GM12878 (cell line): ENCODE results near the gene ARHGAP44. TPM values are rescaled to one million over a fixed set of nuclear protein-coding genes. Genes with fewer than 3 reads are reported as not detected.

Experiments
- ATAC-seq: fragments of 200-7000 bp; cut with Tn5 transposase; 3 replicates; pipeline ENCODE4 v1.9.1; 2020; ENCODE audit warnings: mild to moderate bottlenecking, moderate library complexity
- BruUV-seq: library from RNA; stranded (reverse); fragments of 400-500 nt; replicated peaks from 2 replicates; lab custom pipeline; 2021; lab: Mats Ljungman, UMichigan
- CTCF ChIA-PET: fragments of 300-600 bp; sonication (Branson Sonifier 250); formaldehyde crosslinking; extraction: SDS; loops from one replicate; lab custom pipeline; 2021; ENCODE audit warnings: inconsistent platforms; lab: Yijun Ruan, JAX
- POLR2A ChIA-PET: fragments of 350-600 bp; formaldehyde crosslinking; extraction: SDS; loops from one replicate; lab custom pipeline; 2021; ENCODE audit warnings: inconsistent platforms; lab: Charles Lee
- RAD21 ChIA-PET: fragments of 300-600 bp; sonication (Branson Sonifier 250); formaldehyde crosslinking; loops from one replicate; lab custom pipeline; 2023; ENCODE audit warnings: antibody characterized with exemption; ENCODE audit not compliant: unreplicated experiment; lab: Charles Lee
- SMC1A ChIA-PET: fragments of 300-600 bp; sonication (Branson Sonifier 250); formaldehyde crosslinking; loops from one replicate; lab custom pipeline; 2023; ENCODE audit not compliant: unreplicated experiment, uncharacterized antibody; lab: Charles Lee
- DNase-seq: peaks from one replicate; pipeline ENCODE4 v3.0.0-alpha.2; 2011; ENCODE audit warnings: low read depth, low spot score
- FAIRE-seq: peaks from 3 replicates; lab custom pipeline; 2011; peaks lifted over from hg19 to GRCh38; lab: Jason Lieb, UNC
- H2AFZ ChIP-seq: 2 replicates; pipeline ENCODE4 v1.6.0; 2011; ENCODE audit warnings: low read depth, low read length, control low read depth; ENCODE audit not compliant: control insufficient read depth
- H3K27ac ChIP-seq: 2 replicates; pipeline ENCODE4 v1.5.1; 2011; ENCODE audit warnings: control low read depth; ENCODE audit not compliant: control insufficient read depth, insufficient read depth
- H3K27me3 ChIP-seq, 2 experiments: replicated peaks in 1 of 2; 2 replicates each; pipeline versions ENCODE4 v1.6.0 to v1.6.1; 2011; ENCODE audit warnings: low read length in 1 of 2; ENCODE audit not compliant: control insufficient read depth in 2 of 2, insufficient read depth in 2 of 2
- H3K36me3 ChIP-seq, 2 experiments: 2 replicates each; pipeline ENCODE4 v1.5.1; 2011; ENCODE audit warnings: low read length in 1 of 2; ENCODE audit not compliant: control insufficient read depth in 2 of 2, insufficient read depth in 2 of 2
- H3K4me1 ChIP-seq: 2 replicates; pipeline ENCODE4 v1.6.1; 2011; ENCODE audit warnings: mild to moderate bottlenecking, low read length, moderate library complexity, mixed read lengths; ENCODE audit not compliant: control insufficient read depth, insufficient read depth
- H3K4me2 ChIP-seq: 2 replicates; pipeline ENCODE4 v1.6.0; 2011; ENCODE audit warnings: control low read depth; ENCODE audit not compliant: control insufficient read depth, insufficient read depth
- H3K4me3 ChIP-seq: fragments of 200-600 bp; sonication (generic); 2 replicates; pipeline ENCODE4 v1.5.1; 2016
- H3K79me2 ChIP-seq: 2 replicates; pipeline ENCODE4 v1.6.0; 2011; ENCODE audit warnings: low read length; ENCODE audit not compliant: control insufficient read depth, insufficient read depth
- H3K9ac ChIP-seq: 2 replicates; pipeline ENCODE4 v1.8.0; 2011; ENCODE audit warnings: low read length, control low read depth, mixed read lengths; ENCODE audit not compliant: control insufficient read depth, insufficient read depth
- H3K9me3 ChIP-seq: replicated peaks from 3 replicates; pipeline ENCODE4 v1.5.1; 2011; ENCODE audit warnings: mild to moderate bottlenecking, low read length; ENCODE audit not compliant: control insufficient read depth, insufficient read depth
- H4K20me1 ChIP-seq: 2 replicates; pipeline ENCODE4 v1.6.0; 2011; ENCODE audit not compliant: control insufficient read depth, insufficient read depth
- ATF3 ChIP-seq: IDR thresholded peaks from 2 replicates; pipeline ENCODE4 v1.6.1; 2011; ENCODE audit warnings: low read depth, mild to moderate bottlenecking, low read length, moderate library complexity, borderline replicate concordance; ENCODE audit errors: extremely low read depth
- BCL11A ChIP-seq: IDR thresholded peaks from 2 replicates; pipeline ENCODE4 v1.6.1; 2011; ENCODE audit warnings: low read depth, low read length
- CEBPB ChIP-seq, 2 experiments: fragments of 150-350 bp in 1 of 2; IDR thresholded peaks; 2 replicates each; pipeline ENCODE4 v1.6.1; 2012 to 2014; ENCODE audit warnings: low read depth in 2 of 2, low read length in 2 of 2, borderline replicate concordance in 1 of 2, inconsistent platforms in 1 of 2
- CHD4 ChIP-seq: fragments of 200-600 bp; sonication (generic); IDR thresholded peaks from 2 replicates; pipeline ENCODE4 v1.6.1; 2016; ENCODE audit warnings: mild to moderate bottlenecking
- E2F4 ChIP-seq: IDR thresholded peaks from 2 replicates; pipeline ENCODE4 v1.6.1; 2012; ENCODE audit warnings: low read depth, low read length, improper control_type of control experiment
- EGR1 ChIP-seq, 2 experiments: IDR thresholded peaks; 1 replicate in 1 of 2; 2 replicates in 1 of 2; pipeline ENCODE4 v1.6.1; 2011 to 2012; ENCODE audit warnings: low read depth in 2 of 2, low read length in 2 of 2, borderline replicate concordance in 1 of 2, mild to moderate bottlenecking in 1 of 2, moderate library complexity in 1 of 2
- FOXM1 ChIP-seq: IDR thresholded peaks from 2 replicates; pipeline ENCODE4 v1.6.1; 2012; ENCODE audit warnings: low read depth, mild to moderate bottlenecking, inconsistent platforms, low read length, moderate library complexity
- HCFC1 ChIP-seq: fragments of 150-350 bp; IDR thresholded peaks from 2 replicates; pipeline ENCODE4 v1.6.1; 2014; ENCODE audit warnings: low read length
- HDAC6 ChIP-seq: fragments of 200-600 bp; sonication (generic); IDR thresholded peaks from one replicate; pipeline ENCODE4 v1.8.0; 2017; ENCODE audit warnings: antibody characterized with exemption; ENCODE audit not compliant: unreplicated experiment
- LARP7 ChIP-seq: fragments of 450-650 bp; IDR thresholded peaks from 2 replicates; pipeline ENCODE4 v1.6.1; 2017; ENCODE audit warnings: mild to moderate bottlenecking
- MAX ChIP-seq: IDR thresholded peaks from 2 replicates; pipeline ENCODE4 v1.6.1; 2012; ENCODE audit warnings: low read depth, low read length, improper control_type of control experiment
- MYC ChIP-seq: IDR thresholded peaks from 2 replicates; pipeline ENCODE4 v1.6.1; 2011; ENCODE audit warnings: mild to moderate bottlenecking, low read length, moderate library complexity, inconsistent platforms; ENCODE audit not compliant: insufficient read depth, insufficient replicate concordance, insufficient read length, severe bottlenecking
- NR2C1 ChIP-seq: fragments of 450-650 bp; IDR thresholded peaks from 2 replicates; pipeline ENCODE4 v1.6.1; 2017; ENCODE audit warnings: antibody characterized with exemption, mild to moderate bottlenecking, moderate library complexity
- NRF1 ChIP-seq: conservative IDR thresholded peaks from 2 replicates; pipeline ENCODE4 v1.6.1; 2011; ENCODE audit warnings: mild to moderate bottlenecking, low read depth, low read length, improper control_type of control experiment
- POLR2AphosphoS2 ChIP-seq: IDR thresholded peaks from 2 replicates; pipeline ENCODE4 v1.6.1; 2011; ENCODE audit warnings: low read depth, mild to moderate bottlenecking, low read length, improper control_type of control experiment, moderate library complexity
- SIX5 ChIP-seq: IDR thresholded peaks from 2 replicates; pipeline ENCODE4 v1.6.1; 2011; ENCODE audit warnings: mild to moderate bottlenecking, low read depth, low read length, moderate library complexity; ENCODE audit not compliant: severe bottlenecking
- SREBF1 ChIP-seq: IDR thresholded peaks from 2 replicates; pipeline ENCODE4 v1.6.1; 2012; ENCODE audit warnings: mild to moderate bottlenecking, low read length
- SUZ12 ChIP-seq: fragments of 200-600 bp; sonication (generic); IDR thresholded peaks from one replicate; pipeline ENCODE4 v1.6.1; 2018; ENCODE audit warnings: antibody characterized with exemption, mild to moderate bottlenecking; ENCODE audit not compliant: unreplicated experiment
- ZBTB4 ChIP-seq: fragments of 450-650 bp; formaldehyde crosslinking; IDR thresholded peaks from 2 replicates; pipeline ENCODE4 v1.4.0; 2022; ENCODE audit warnings: mild to moderate bottlenecking, moderate library complexity
- ZNF217 ChIP-seq: fragments of 450-650 bp; IDR thresholded peaks from 2 replicates; pipeline ENCODE4 v1.6.1; 2017; ENCODE audit warnings: antibody characterized with exemption, mild to moderate bottlenecking
- ZNF274 ChIP-seq: IDR thresholded peaks from one replicate; pipeline ENCODE4 v1.8.0; 2011; ENCODE audit not compliant: insufficient read length, insufficient read depth
- WGBS: methylation state at CpG from one replicate; pipeline ENCODE4 v1.1.6; 2016; ENCODE audit warnings: low lambda C conversion rate; ENCODE audit not compliant: insufficient replicate concordance, insufficient coverage; ENCODE audit errors: missing lambda C conversion rate; 5-methylcytosine and 5-hydroxymethylcytosine counted together
- in situ Hi-C: fragments of 300-500 bp; cut with MboI; formaldehyde crosslinking; loops from 9 replicates; pipeline ENCODE4 v1.14.3; 2018; ENCODE audit warnings: mixed read lengths
- intact Hi-C: fragments of 100-400 bp; cut with micrococcal nuclease; formaldehyde crosslinking; loops from one replicate; pipeline ENCODE4 v1.14.2; 2022; ENCODE audit not compliant: unreplicated experiment
- polyA plus RNA-seq, 11 experiments: library from polyadenylated mRNA; depleted of rRNA in 4 of 11; unstranded in 6 of 11; stranded (reverse) in 5 of 11; fragments of >200 nt; fragmentation: Nextera tagmentation in 4 of 11; fragmentation: Illumina TruSeq in 1 of 11; extraction: Ambion mirVana in 4 of 11; extraction: Trizol in 1 of 11; gene quantifications; 1 replicate in 1 of 11; 2 replicates in 10 of 11; pipeline versions ENCODE4 v1.2.1 to v1.2.3, GENCODE V29; 2011 to 2016; ENCODE audit warnings: inconsistent platforms in 2 of 11, missing spikeins in 2 of 11, low read depth in 1 of 11
- total RNA-seq, 4 experiments: library from RNA; depleted of rRNA in 3 of 4; stranded (reverse); fragments of >200 nt in 3 of 4; fragmentation: Illumina TruSeq in 1 of 4; extraction: Trizol in 1 of 4; gene quantifications; 2 replicates each; pipeline versions ENCODE4 v1.2.1 to v1.2.3, GENCODE V29; 2013 to 2021

ARHGAP44 gene
- total and polyA plus RNA-seq, 10 of the 15 experiments (the other 5 are each of a cell fraction or from before 2014, with no cell fraction given) = 0.11 to 1.2 (median 0.48) TPM

- ChIA-PET POLR2A (no interaction called here), RAD21 (no interaction called here), SMC1A (no interaction called here), CTCF (interaction anchor here (0.7 kb wide), 1 partner anchor 47 kb away, joined by 3 read pairs; no protein-coding TSS in a partner anchor)
- Histone ChIP-seq H3K9ac (no peak overlapping the region), H3K27me3 (peaks cover 0 to 3% of the 10 kb centered on the region in 2 experiments; a peak in 1 of 4 replicates), H3K36me3 (no peaks in the 10 kb centered on the region), H2AFZ (peak overlapping the region; percentile 80), H3K4me1 (0 out of 2 replicates have a peak, but pooled peaks cover 4% of the 10 kb centered on the region), H3K4me2 (peak overlapping the region; percentile 28; the same call in 1 of the 2 replicates), H3K4me3 (peak overlapping the region; percentile 77), H3K79me2 (no peaks in the 10 kb centered on the region; the same call in 1 of the 2 replicates), H3K9me3 (no peaks in the 10 kb centered on the region), H3K27ac (no peak overlapping the region; the same call in 1 of the 2 replicates), H4K20me1 (no peaks in the 10 kb centered on the region)
- ATAC-seq = peak; percentile 98; the same call in 2 of the 3 replicates
- intact Hi-C loops (no loop called here), in situ Hi-C loops (no loop called here)
- WGBS = under 1% methylated on average over 16 of the region's 16 CpGs
- BruUV-seq = no TSS peak
- peak; percentile 85 for FAIRE-seq
- DNase-seq = no peak
- 0 out of 2 replicates have a peak, but pooled peaks have one; percentile 46 for TF ChIP-seq SREBF1
- no peak for TF ChIP-seq CEBPB (IDR thresholded peaks at IDR 0.05; ENCODE audit: borderline replicate concordance in 1 of 2, low read depth in 2 of 2, low read length in 2 of 2)
- TF ChIP-seq HDAC6 = no peak
- TF ChIP-seq POLR2AphosphoS2 = no peak
- no peak for TF ChIP-seq MAX
- TF ChIP-seq MYC = no peak
- TF ChIP-seq ATF3 = peak; percentile 14; the same call in 1 of the 2 replicates
- TF ChIP-seq NRF1 = peak; percentile 52
- peak; percentile 84 for TF ChIP-seq SIX5
- no peak for TF ChIP-seq ZBTB4
- TF ChIP-seq CHD4 = no peak
- TF ChIP-seq E2F4 = no peak
- no peak for TF ChIP-seq FOXM1
- TF ChIP-seq EGR1 (IDR thresholded peaks at IDR 0.05; ENCODE audit: borderline replicate concordance in 1 of 2, low read depth in 2 of 2, low read length in 2 of 2) = no peak
- TF ChIP-seq BCL11A = no peak
- no peak for TF ChIP-seq SUZ12
- TF ChIP-seq ZNF217 = no peak
- TF ChIP-seq LARP7 = no peak
- TF ChIP-seq ZNF274 = no peak
- TF ChIP-seq HCFC1 = peak; percentile 89
- TF ChIP-seq NR2C1 = no peak
These were observed 220 bp upstream of the ARHGAP44 start for GRCh38 chr17:12789075-12789480.
